Upper lobe of left lung (tissue), 6 donors: ENCODE measurements around the gene SORBS2. TPM values are rescaled to one million over a fixed set of nuclear protein-coding genes. Genes with fewer than 3 reads are reported as not detected.

ENCODE experiments used
- ATAC-seq, 2 donors: fragments of 200-7000 bp; cut with Tn5 transposase; one replicate each; pipeline ENCODE4 v1.9.1; 2022; ENCODE audit warnings: mild to moderate bottlenecking in 2 of 2, moderate library complexity in 2 of 2; ENCODE audit not compliant: low FRiP score in 2 of 2
- DNase-seq, 2 donors: peaks; one replicate each; pipeline ENCODE4 v3.0.0-alpha.2; 2019 to 2020
- H3K27ac ChIP-seq, 4 donors: fragments of 200-600 bp; sonication (generic); one replicate each; pipeline ENCODE4 v1.5.1; 2016 to 2019
- H3K27me3 ChIP-seq, 4 donors: fragments of 200-600 bp; sonication (generic); one replicate each; pipeline ENCODE4 v1.5.1; 2017 to 2019
- H3K36me3 ChIP-seq, 4 donors: fragments of 200-600 bp; sonication (generic); one replicate each; pipeline ENCODE4 v1.5.1; 2016 to 2019
- H3K4me1 ChIP-seq, 4 donors: fragments of 200-600 bp; sonication (generic); one replicate each; pipeline ENCODE4 v1.5.1; 2018 to 2019
- H3K4me3 ChIP-seq, 4 donors: fragments of 200-600 bp; sonication (generic); one replicate each; pipeline ENCODE4 v1.5.1; 2017 to 2019; ENCODE audit warnings: mild to moderate bottlenecking in 2 of 4, moderate library complexity in 1 of 4
- H3K9me3 ChIP-seq, 4 donors: fragments of 200-600 bp; sonication (generic); one replicate each; pipeline ENCODE4 v1.5.1; 2018 to 2019
- EP300 ChIP-seq, 4 donors: sonication (generic); formaldehyde crosslinking; IDR thresholded peaks; one replicate each; pipeline ENCODE4 v1.5.1; 2017; ENCODE audit warnings: antibody characterized with exemption in 4 of 4, control low read depth in 2 of 4
- POLR2A ChIP-seq, 4 donors: fragments of 450-650 bp; IDR thresholded peaks; one replicate each; pipeline ENCODE4 v1.5.1; 2016 to 2017; ENCODE audit warnings: antibody characterized with exemption in 4 of 4, mild to moderate bottlenecking in 2 of 4
- POLR2AphosphoS5 ChIP-seq, 2 donors: sonication (generic); formaldehyde crosslinking; IDR thresholded peaks; one replicate each; pipeline ENCODE4 v1.5.1; 2017; ENCODE audit warnings: antibody characterized with exemption in 2 of 2
- WGBS, 2 donors: methylation state at CpG; one replicate each; pipeline ENCODE4 v1.1.5; 2017 to 2018; 5-methylcytosine and 5-hydroxymethylcytosine counted together
- total RNA-seq, 6 donors: library from RNA; depleted of rRNA in 4 of 6; stranded (reverse); fragments of >200 nt in 4 of 6; gene quantifications; one replicate each; pipeline versions ENCODE4 v1.1.0 to v1.2.1, GENCODE V29; 2016 to 2021
- TF ChIP-seq, protein P1 (sequence below), 6 experiments: fragments of 450-650 bp in 4 of 6; fragments of 200-600 bp in 2 of 6; sonication (generic) in 2 of 6; IDR thresholded peaks; one replicate each; pipeline ENCODE4 v1.5.1; 2016 to 2019; ENCODE audit warnings: antibody characterized with exemption in 6 of 6
- donor health status: DM: no; HTN: no; CAD: no; lungs with moderate emphysema.
- donor health status: DM: no; HTN: yes; CAD: no; lungs with severe emphysema.

Gene SORBS2
- total RNA-seq, 6 donors from 2014 or later, result 35.4 to 83.2 (median 58.1) TPM

DNA sequence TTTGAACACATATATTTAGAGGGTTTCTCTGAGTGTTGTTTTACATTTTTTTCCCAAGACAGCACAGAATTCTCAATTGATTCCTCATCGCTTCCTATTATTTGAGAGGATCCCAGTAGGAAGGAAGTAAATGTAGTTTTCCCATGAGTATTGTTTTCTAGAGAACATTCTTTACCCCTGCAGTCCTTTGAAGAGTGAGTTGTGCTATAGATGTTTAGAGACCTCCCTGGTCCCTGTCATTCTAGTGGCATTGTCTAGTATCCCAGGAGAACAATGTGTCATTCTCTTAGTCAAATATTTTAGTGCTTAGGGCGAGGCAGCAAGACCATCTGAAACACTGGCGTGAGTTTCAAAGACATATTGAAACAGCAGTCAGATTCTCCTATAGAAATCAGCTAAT is 32.5 kb downstream of the SORBS2 start:
- Histone ChIP-seq H3K27me3 (no peaks in the 10 kb centered on the region), H3K36me3 (no peaks in the 10 kb centered on the region), H3K27ac (no peak overlapping the region), H3K9me3 (no peaks in the 10 kb centered on the region), H3K4me3 (no peak overlapping the region), H3K4me1 (peaks cover 7 to 25% (median 13%) of the 10 kb centered on the region in 4 donors)
- DNase-seq (no peak), ATAC-seq (no peak)
- WGBS, 2 donors, result 81 to 85% methylated on average over 3 of the region's 3 CpGs
- TF ChIP-seq POLR2AphosphoS5 (IDR thresholded peaks at IDR 0.05), result no peak
- no peak for TF ChIP-seq EP300 (IDR thresholded peaks at IDR 0.05)
- TF ChIP-seq POLR2A (IDR thresholded peaks at IDR 0.05), result no peak
- TF ChIP-seq, protein P1, sequence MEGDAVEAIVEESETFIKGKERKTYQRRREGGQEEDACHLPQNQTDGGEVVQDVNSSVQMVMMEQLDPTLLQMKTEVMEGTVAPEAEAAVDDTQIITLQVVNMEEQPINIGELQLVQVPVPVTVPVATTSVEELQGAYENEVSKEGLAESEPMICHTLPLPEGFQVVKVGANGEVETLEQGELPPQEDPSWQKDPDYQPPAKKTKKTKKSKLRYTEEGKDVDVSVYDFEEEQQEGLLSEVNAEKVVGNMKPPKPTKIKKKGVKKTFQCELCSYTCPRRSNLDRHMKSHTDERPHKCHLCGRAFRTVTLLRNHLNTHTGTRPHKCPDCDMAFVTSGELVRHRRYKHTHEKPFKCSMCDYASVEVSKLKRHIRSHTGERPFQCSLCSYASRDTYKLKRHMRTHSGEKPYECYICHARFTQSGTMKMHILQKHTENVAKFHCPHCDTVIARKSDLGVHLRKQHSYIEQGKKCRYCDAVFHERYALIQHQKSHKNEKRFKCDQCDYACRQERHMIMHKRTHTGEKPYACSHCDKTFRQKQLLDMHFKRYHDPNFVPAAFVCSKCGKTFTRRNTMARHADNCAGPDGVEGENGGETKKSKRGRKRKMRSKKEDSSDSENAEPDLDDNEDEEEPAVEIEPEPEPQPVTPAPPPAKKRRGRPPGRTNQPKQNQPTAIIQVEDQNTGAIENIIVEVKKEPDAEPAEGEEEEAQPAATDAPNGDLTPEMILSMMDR (IDR thresholded peaks at IDR 0.05), result no peak

DNA sequence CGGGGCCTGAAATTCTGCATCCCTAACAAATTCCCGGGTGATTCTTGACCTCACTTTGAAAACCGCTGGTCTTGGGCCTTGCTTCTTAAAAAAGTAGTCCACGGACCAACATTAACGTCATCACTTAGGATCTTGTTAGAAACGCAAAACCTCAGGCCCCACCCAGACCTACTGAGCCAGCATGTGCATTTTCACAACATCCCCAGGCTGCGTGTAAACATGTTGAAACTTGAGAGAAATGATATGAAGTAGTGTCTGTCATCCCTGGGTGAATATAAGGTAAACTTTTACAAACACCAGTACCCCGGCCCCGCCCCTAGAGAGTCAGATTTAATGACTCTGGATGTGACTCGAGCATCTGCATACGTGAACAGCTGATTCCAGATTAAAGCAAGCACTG is 33.7 kb downstream of the SORBS2 start:
- Histone ChIP-seq H3K4me3 (no peak overlapping the region), H3K4me1 (peaks cover 7 to 27% (median 13%) of the 10 kb centered on the region in 4 donors), H3K36me3 (no peaks in the 10 kb centered on the region), H3K9me3 (no peaks in the 10 kb centered on the region), H3K27me3 (no peaks in the 10 kb centered on the region), H3K27ac (no peak overlapping the region)
- WGBS, 2 donors, result 89 to 96% methylated on average over 11 of the region's 11 CpGs
- TF ChIP-seq POLR2A (IDR thresholded peaks at IDR 0.05) (no peak), EP300 (IDR thresholded peaks at IDR 0.05) (no peak), POLR2AphosphoS5 (IDR thresholded peaks at IDR 0.05) (no peak)
- TF ChIP-seq, protein P1 (IDR thresholded peaks at IDR 0.05), result no peak
- DNase-seq, result no peak
- peak in 1 of 2 donors; percentile 23 for ATAC-seq

DNA sequence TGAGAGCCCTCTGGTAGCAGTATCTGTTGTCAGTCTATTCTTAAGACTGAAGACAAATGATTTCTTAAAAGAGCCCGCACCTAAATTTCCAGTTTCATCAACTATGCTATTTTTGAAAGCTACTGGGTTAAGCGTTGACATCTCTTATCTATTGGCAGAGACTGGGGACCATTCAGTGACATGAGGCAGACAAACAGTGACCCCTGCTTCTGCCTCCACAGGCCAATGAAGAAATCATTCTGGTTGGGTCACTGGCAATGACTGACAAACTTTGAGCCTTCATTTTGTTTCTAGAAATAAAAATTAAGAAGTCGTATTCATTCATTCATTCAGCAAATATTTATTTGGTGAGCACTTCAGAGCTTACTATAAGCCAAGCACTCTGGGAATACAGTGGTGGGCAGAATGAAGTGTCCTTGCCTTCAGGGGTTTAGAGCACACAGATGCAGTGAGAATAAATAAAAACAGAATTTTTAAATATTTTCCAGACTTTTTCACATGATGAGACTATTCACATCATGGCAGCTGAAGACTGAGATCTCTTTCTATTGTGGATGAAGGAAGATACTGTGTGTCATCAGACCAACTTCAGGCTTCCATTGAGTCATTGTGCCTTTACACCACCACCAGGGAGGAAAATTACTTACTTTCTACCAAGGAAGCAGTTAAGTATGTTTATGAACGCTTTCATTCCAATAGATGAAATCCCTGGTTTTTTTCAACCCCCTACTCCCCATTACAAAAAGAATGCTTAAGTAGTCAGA is 36.0 kb downstream of the SORBS2 start:
- Histone ChIP-seq H3K36me3 (no peaks in the 10 kb centered on the region), H3K4me1 (peaks cover 7 to 31% (median 13%) of the 10 kb centered on the region in 4 donors), H3K9me3 (no peaks in the 10 kb centered on the region), H3K27me3 (no peaks in the 10 kb centered on the region), H3K27ac (peak overlapping the region in 3 of 4 donors; percentile 52 to 62 (median 59)), H3K4me3 (peak overlapping the region in 1 of 4 donors; percentile 37)
- 51 to 53% methylated on average over 4 of the region's 4 CpGs for WGBS, 2 donors
- ATAC-seq, result no peak
- TF ChIP-seq EP300 (IDR thresholded peaks at IDR 0.05), result no peak
- TF ChIP-seq, protein P1 (IDR thresholded peaks at IDR 0.05), result no peak
- TF ChIP-seq POLR2AphosphoS5 (IDR thresholded peaks at IDR 0.05), result no peak
- DNase-seq, result no peak

DNA sequence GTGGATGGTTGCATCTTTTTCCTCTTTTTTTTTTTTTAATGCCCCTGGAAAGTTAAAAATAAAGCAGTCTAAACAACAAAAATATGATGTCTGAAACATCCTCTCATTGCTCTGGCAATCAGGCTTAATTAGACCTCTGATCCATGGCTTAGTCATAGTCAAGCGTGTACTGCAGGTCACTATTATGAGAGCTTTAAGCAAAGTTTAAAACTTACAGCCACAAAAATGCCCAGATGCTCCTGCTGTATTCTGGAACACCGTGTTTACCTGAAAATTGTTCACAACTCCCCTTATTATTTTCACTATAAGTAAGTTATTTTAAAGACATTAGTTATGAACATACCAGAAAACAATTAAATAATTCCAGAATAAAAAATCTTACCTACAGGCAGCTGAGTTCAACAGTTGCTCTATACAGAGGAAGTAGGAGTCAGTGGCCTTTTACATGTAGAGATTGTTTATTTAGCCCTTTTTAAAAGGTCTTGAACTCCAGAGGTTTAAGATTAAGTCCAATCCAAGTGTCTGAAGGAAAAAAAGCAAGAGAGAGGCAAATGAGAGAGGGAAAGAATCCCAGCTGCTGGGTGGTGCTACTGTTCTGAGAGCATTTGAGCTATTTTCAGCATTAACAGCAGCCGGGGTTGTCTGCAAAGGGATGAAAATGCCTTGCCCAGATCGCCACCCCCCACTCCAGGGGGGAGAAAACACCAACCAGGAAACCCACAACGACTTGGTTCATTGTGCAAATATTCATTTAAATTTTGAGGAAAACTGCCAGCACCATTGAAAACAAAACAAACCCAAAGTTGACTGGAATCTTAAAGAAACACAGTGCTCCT is 36.9 kb downstream of the SORBS2 start:
- 9 to 12% methylated on average over 5 of the region's 5 CpGs for WGBS, 2 donors
- peak overlapping the region in 3 of 4 donors; percentile 6 to 38 (median 37) for H3K4me3 ChIP-seq
- no peaks in the 10 kb centered on the region for H3K36me3 ChIP-seq
- no peaks in the 10 kb centered on the region for H3K27me3 ChIP-seq
- peak overlapping the region; percentile 47 to 62 (median 56) for H3K27ac ChIP-seq
- H3K9me3 ChIP-seq, result no peaks in the 10 kb centered on the region
- DNase-seq (peak in 1 of 2 donors; percentile 41), ATAC-seq (peak; percentile 52 to 65)
- peak in 1 of 4 donors; percentile 15 for TF ChIP-seq POLR2A (IDR thresholded peaks at IDR 0.05)
- TF ChIP-seq, protein P1 (IDR thresholded peaks at IDR 0.05), result no peak
- H3K4me1 ChIP-seq, result peaks cover 7 to 31% (median 13%) of the 10 kb centered on the region in 4 donors
